ENCODE measurements around the gene ITGB1. TPM values are rescaled to one million over a fixed set of nuclear protein-coding genes. Genes with fewer than 3 reads are reported as not detected.
A peak's percentile ranks its signal among the peaks of the same experiment; 100 is the strongest.

ITGB1 gene
- total RNA-seq, 6 donors from 2014 or later, result 94.3 to 492 (median 340) TPM

GRCh38 chr10:32943854-32944661 is 14.0 kb downstream of the ITGB1 start:
- Histone ChIP-seq H3K4me3 (no peak overlapping the region), H3K4me1 (peaks cover 50 to 87% (median 60%) of the 10 kb centered on the region in 4 donors), H3K36me3 (no peaks in the 10 kb centered on the region), H3K27me3 (no peaks in the 10 kb centered on the region), H3K9me3 (no peaks in the 10 kb centered on the region), H3K27ac (peak overlapping the region in 2 of 4 donors; percentile 31 to 49)
- ATAC-seq (ENCODE audit: low FRiP score in 2 of 2) (peak; percentile 33 to 71), DNase-seq (peak; percentile 43 to 85)
- WGBS, 2 donors, result 80 to 86% methylated on average over 24 of the region's 24 CpGs
- TF ChIP-seq CTCF (IDR thresholded peaks at IDR 0.05) (no peak), POLR2AphosphoS5 (IDR thresholded peaks at IDR 0.05) (no peak), EP300 (IDR thresholded peaks at IDR 0.05) (no peak), POLR2A (IDR thresholded peaks at IDR 0.05) (no peak)

GRCh38 chr10:32943395-32943794 is 14.6 kb downstream of the ITGB1 start:
- H3K4me1 ChIP-seq, result peaks cover 56 to 89% (median 61%) of the 10 kb centered on the region in 4 donors
- H3K27ac ChIP-seq, result no peak overlapping the region
- 43 to 44% methylated on average over 2 of the region's 2 CpGs for WGBS, 2 donors

GRCh38 chr10:32942081-32942480 is 15.9 kb downstream of the ITGB1 start:
- H3K27ac ChIP-seq, result peak overlapping the region in 1 of 4 donors; percentile 42
- ATAC-seq (ENCODE audit: low FRiP score in 2 of 2) (no peak), DNase-seq (no peak)
- H3K36me3 ChIP-seq, result no peaks in the 10 kb centered on the region
- peaks cover 65 to 87% (median 70%) of the 10 kb centered on the region in 4 donors for H3K4me1 ChIP-seq
- 92 to 93% methylated on average over 1 of the region's 1 CpG for WGBS, 2 donors
- H3K9me3 ChIP-seq, result no peaks in the 10 kb centered on the region
- H3K4me3 ChIP-seq, result no peak overlapping the region
- no peak for TF ChIP-seq EP300 (IDR thresholded peaks at IDR 0.05)
- no peak for TF ChIP-seq CTCF (IDR thresholded peaks at IDR 0.05)
- no peak for TF ChIP-seq POLR2AphosphoS5 (IDR thresholded peaks at IDR 0.05)
- no peak for TF ChIP-seq POLR2A (IDR thresholded peaks at IDR 0.05)
- no peaks in the 10 kb centered on the region for H3K27me3 ChIP-seq

More at GRCh38 chr10:32943395-32943794, 14.6 kb downstream of the ITGB1 start:
- Histone ChIP-seq H3K9me3 (no peaks in the 10 kb centered on the region), H3K36me3 (no peaks in the 10 kb centered on the region), H3K27me3 (no peaks in the 10 kb centered on the region), H3K4me3 (no peak overlapping the region)
- DNase-seq (no peak), ATAC-seq (ENCODE audit: low FRiP score in 2 of 2) (no peak)
- TF ChIP-seq EP300 (IDR thresholded peaks at IDR 0.05) (no peak), CTCF (IDR thresholded peaks at IDR 0.05) (no peak), POLR2A (IDR thresholded peaks at IDR 0.05) (no peak), POLR2AphosphoS5 (IDR thresholded peaks at IDR 0.05) (no peak)

- no peak overlapping the region for H3K4me3 ChIP-seq
- peaks cover 62 to 80% (median 68%) of the 10 kb centered on the region in 4 donors for H3K4me1 ChIP-seq
- DNase-seq (no peak), ATAC-seq (ENCODE audit: low FRiP score in 2 of 2) (no peak)
- no peaks in the 10 kb centered on the region for H3K9me3 ChIP-seq
- peak overlapping the region in 2 of 4 donors; percentile 4 to 35 for H3K27ac ChIP-seq
- 23% methylated on average over 2 of the region's 2 CpGs for WGBS, 2 donors
- H3K27me3 ChIP-seq, result no peaks in the 10 kb centered on the region
- H3K36me3 ChIP-seq, result no peaks in the 10 kb centered on the region
- no peak for TF ChIP-seq CTCF (IDR thresholded peaks at IDR 0.05)
- no peak for TF ChIP-seq EP300 (IDR thresholded peaks at IDR 0.05)
- no peak for TF ChIP-seq POLR2A (IDR thresholded peaks at IDR 0.05)
- no peak for TF ChIP-seq POLR2AphosphoS5 (IDR thresholded peaks at IDR 0.05)
These were observed 16.7 kb downstream of the ITGB1 start for GRCh38 chr10:32941357-32941756.
